ENCODE results near the gene FAM9A.

FAM9A gene

GRCh38 chrX:8801041-8801599 lies at the start of gene FAM9A:
FAM9A (minus strand) TSS chrX:8801383; CDS start chrX:8800171, 1,212 bp downstream.
- no peaks in the 10 kb centered on the region for H3K9me3 ChIP-seq (ENCODE audit: severe bottlenecking)
- H3K36me3 ChIP-seq, result no peaks in the 10 kb centered on the region
- no peak within 1 kb of the TSS for H3K4me3 ChIP-seq (ENCODE audit: low read depth, low read length)
- H3K27ac ChIP-seq, result no peak within 1 kb of the TSS
- H3K27me3 ChIP-seq (ENCODE audit: insufficient read depth, low read depth, severe bottlenecking), result peaks cover 9% of the 10 kb centered on the region
- no peak for TF ChIP-seq CTCF (IDR thresholded peaks at IDR 0.05; ENCODE audit: low read depth, low read length)
- no peak for DNase-seq

- Histone ChIP-seq H3K27me3 (ENCODE audit: insufficient read depth, low read depth, severe bottlenecking) (peaks cover 7% of the 10 kb centered on the region), H3K27ac (no peak overlapping the region), H3K9me3 (ENCODE audit: severe bottlenecking) (no peaks in the 10 kb centered on the region), H3K36me3 (no peaks in the 10 kb centered on the region), H3K4me3 (ENCODE audit: low read depth, low read length) (no peak overlapping the region)
- DNase-seq, result no peak
- no peak for TF ChIP-seq CTCF (IDR thresholded peaks at IDR 0.05; ENCODE audit: low read depth, low read length)
Measured at GRCh38 chrX:8850478-8850877, 49.3 kb upstream of the FAM9A start.

- TF ChIP-seq CTCF (IDR thresholded peaks at IDR 0.05; ENCODE audit: low read depth, low read length), result peak; percentile 40; the same call in 1 of the 2 replicates
- DNase-seq, result no peak
- H3K27me3 ChIP-seq (ENCODE audit: insufficient read depth, low read depth, severe bottlenecking), result peaks cover 7% of the 10 kb centered on the region
- no peak overlapping the region for H3K4me3 ChIP-seq (ENCODE audit: low read depth, low read length)
- H3K36me3 ChIP-seq, result no peaks in the 10 kb centered on the region
- H3K27ac ChIP-seq, result no peak overlapping the region
- no peaks in the 10 kb centered on the region for H3K9me3 ChIP-seq (ENCODE audit: severe bottlenecking)
Measured at GRCh38 chrX:8849945-8850344, 48.8 kb upstream of the FAM9A start.

- H3K27ac ChIP-seq, result no peak overlapping the region
- no peak for TF ChIP-seq CTCF (IDR thresholded peaks at IDR 0.05; ENCODE audit: low read depth, low read length)
- H3K36me3 ChIP-seq, result no peaks in the 10 kb centered on the region
- H3K27me3 ChIP-seq (ENCODE audit: insufficient read depth, low read depth, severe bottlenecking), result peaks cover 7% of the 10 kb centered on the region
- H3K9me3 ChIP-seq (ENCODE audit: severe bottlenecking), result no peaks in the 10 kb centered on the region
- no peak overlapping the region for H3K4me3 ChIP-seq (ENCODE audit: low read depth, low read length)
- no peak for DNase-seq
Measured at GRCh38 chrX:8849458-8849857, 48.3 kb upstream of the FAM9A start.

- Histone ChIP-seq H3K27me3 (ENCODE audit: insufficient read depth, low read depth, severe bottlenecking) (peaks cover 7% of the 10 kb centered on the region), H3K27ac (no peak overlapping the region), H3K4me3 (ENCODE audit: low read depth, low read length) (no peak overlapping the region), H3K36me3 (no peaks in the 10 kb centered on the region), H3K9me3 (ENCODE audit: severe bottlenecking) (no peaks in the 10 kb centered on the region)
- no peak for TF ChIP-seq CTCF (IDR thresholded peaks at IDR 0.05; ENCODE audit: low read depth, low read length)
- no peak for DNase-seq
Measured at GRCh38 chrX:8848911-8849310, 47.7 kb upstream of the FAM9A start.

- Histone ChIP-seq H3K27ac (no peak overlapping the region), H3K27me3 (ENCODE audit: insufficient read depth, low read depth, severe bottlenecking) (peaks cover 7% of the 10 kb centered on the region), H3K9me3 (ENCODE audit: severe bottlenecking) (no peaks in the 10 kb centered on the region), H3K4me3 (ENCODE audit: low read depth, low read length) (no peak overlapping the region), H3K36me3 (no peaks in the 10 kb centered on the region)
- no peak for DNase-seq
- TF ChIP-seq CTCF (IDR thresholded peaks at IDR 0.05; ENCODE audit: low read depth, low read length), result no peak
Measured at GRCh38 chrX:8848441-8848840, 47.3 kb upstream of the FAM9A start.

Measured in WERI-Rb-1 (cell line).